ENCODE data around the gene PSMD3. TPM values are rescaled to one million over a fixed set of nuclear protein-coding genes. Genes with fewer than 3 reads are reported as not detected.
"Not testable (repeated sequence)": the region's sequence is repeated elsewhere in the genome, so short reads cannot be mapped to it uniquely, and the experiment has no call there.

Gene PSMD3
- total RNA-seq, 2 donors from 2014 or later = 152 to 164 TPM

DNA sequence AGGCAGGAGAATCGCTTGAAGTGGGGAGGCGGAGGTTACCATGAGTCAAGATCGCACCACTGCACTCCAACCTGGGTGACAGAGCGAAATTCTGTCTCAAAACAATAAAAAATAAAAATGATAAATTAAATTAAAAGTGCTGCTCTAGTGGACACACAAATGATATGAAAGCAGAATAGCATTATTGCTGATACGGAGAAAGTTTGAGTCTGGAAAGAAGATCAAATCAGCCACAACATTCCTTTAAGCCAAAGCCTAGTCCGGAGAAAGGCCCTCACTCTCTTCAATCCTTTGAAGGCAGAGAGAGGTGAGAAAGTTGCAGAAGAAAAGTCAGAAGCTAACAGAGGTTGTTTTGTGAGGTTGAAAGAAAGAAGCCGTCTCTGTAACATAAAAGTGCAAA, 19.6 kb downstream of the PSMD3 start:
- Histone ChIP-seq H3K36me3 (ENCODE audit: control insufficient read depth, insufficient read depth, low read length) (peaks cover 22% of the 10 kb centered on the region), H3K9me3 (ENCODE audit: control insufficient read depth, low read length) (no peaks in the 10 kb centered on the region), H3K27me3 (ENCODE audit: control insufficient read depth, insufficient read depth, low read length, poor library complexity, severe bottlenecking) (no peaks in the 10 kb centered on the region), H3K4me3 (ENCODE audit: low read length) (no peak overlapping the region), H3K27ac (ENCODE audit: low read depth, low read length) (no peak overlapping the region), H3K9ac (ENCODE audit: extremely low read depth, low read length, poor library complexity, severe bottlenecking) (no peak overlapping the region), H3K4me1 (ENCODE audit: control insufficient read depth, insufficient read depth, low read length) (no peaks in the 10 kb centered on the region)
- Mint-ChIP-seq H3K27me3 (ENCODE audit: insufficient read depth) (no peaks in the 10 kb centered on the region), H3K4me3 (no peak overlapping the region), H3K36me3 (ENCODE audit: low read depth) (peaks cover 23% of the 10 kb centered on the region), H3K27ac (no peak overlapping the region), H3K4me1 (no peaks in the 10 kb centered on the region), H3K9me3 (no peaks in the 10 kb centered on the region)
- no peak for DNase-seq
- TF ChIP-seq, protein P1, sequence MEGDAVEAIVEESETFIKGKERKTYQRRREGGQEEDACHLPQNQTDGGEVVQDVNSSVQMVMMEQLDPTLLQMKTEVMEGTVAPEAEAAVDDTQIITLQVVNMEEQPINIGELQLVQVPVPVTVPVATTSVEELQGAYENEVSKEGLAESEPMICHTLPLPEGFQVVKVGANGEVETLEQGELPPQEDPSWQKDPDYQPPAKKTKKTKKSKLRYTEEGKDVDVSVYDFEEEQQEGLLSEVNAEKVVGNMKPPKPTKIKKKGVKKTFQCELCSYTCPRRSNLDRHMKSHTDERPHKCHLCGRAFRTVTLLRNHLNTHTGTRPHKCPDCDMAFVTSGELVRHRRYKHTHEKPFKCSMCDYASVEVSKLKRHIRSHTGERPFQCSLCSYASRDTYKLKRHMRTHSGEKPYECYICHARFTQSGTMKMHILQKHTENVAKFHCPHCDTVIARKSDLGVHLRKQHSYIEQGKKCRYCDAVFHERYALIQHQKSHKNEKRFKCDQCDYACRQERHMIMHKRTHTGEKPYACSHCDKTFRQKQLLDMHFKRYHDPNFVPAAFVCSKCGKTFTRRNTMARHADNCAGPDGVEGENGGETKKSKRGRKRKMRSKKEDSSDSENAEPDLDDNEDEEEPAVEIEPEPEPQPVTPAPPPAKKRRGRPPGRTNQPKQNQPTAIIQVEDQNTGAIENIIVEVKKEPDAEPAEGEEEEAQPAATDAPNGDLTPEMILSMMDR (conservative IDR thresholded peaks at IDR 0.05) = no peak
- 96 to 98% methylated on average over 5 to 7 of the region's 7 CpGs for WGBS, 2 experiments (ENCODE audit: insufficient coverage in 1 of 2, insufficient read length in 1 of 2)

DNA sequence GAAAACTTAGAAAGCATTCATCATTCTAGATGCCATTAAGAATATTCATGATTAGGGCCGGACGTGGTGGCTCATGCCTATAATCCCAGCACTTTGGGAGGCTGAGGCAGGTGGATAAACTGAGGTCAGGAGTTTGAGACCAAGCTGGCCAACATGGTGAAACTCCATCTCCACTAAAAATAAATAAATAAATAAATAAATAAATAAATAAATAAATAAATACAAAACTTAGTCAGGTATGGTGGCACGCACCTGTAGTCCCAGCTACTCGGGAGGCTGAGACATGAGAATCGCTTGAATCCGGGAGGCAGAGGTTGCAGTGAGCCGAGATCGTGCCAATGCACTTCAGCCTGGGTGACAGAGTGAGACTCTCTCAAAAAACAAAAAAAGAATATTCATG, 20.7 kb downstream of the PSMD3 start:
- H3K4me1 ChIP-seq (ENCODE audit: control insufficient read depth, insufficient read depth, low read length); H3K4me3 ChIP-seq (ENCODE audit: low read length); H3K9ac ChIP-seq (ENCODE audit: extremely low read depth, low read length, poor library complexity, severe bottlenecking); H3K27me3 ChIP-seq (ENCODE audit: control insufficient read depth, insufficient read depth, low read length, poor library complexity, severe bottlenecking); H3K27ac ChIP-seq (ENCODE audit: low read depth, low read length); H3K4me1 Mint-ChIP-seq; DNase-seq; H3K9me3 Mint-ChIP-seq; H3K27ac Mint-ChIP-seq; H3K27me3 Mint-ChIP-seq (ENCODE audit: insufficient read depth); H3K4me3 Mint-ChIP-seq; H3K9me3 ChIP-seq (ENCODE audit: control insufficient read depth, low read length): not testable (repeated sequence)
- peaks cover 13% of the 10 kb centered on the region for H3K36me3 Mint-ChIP-seq (ENCODE audit: low read depth)
- peaks cover 11% of the 10 kb centered on the region for H3K36me3 ChIP-seq (ENCODE audit: control insufficient read depth, insufficient read depth, low read length)
- 90 to 93% methylated on average over 5 to 8 of the region's 8 CpGs for WGBS, 2 experiments (ENCODE audit: insufficient coverage in 1 of 2, insufficient read length in 1 of 2)

DNA sequence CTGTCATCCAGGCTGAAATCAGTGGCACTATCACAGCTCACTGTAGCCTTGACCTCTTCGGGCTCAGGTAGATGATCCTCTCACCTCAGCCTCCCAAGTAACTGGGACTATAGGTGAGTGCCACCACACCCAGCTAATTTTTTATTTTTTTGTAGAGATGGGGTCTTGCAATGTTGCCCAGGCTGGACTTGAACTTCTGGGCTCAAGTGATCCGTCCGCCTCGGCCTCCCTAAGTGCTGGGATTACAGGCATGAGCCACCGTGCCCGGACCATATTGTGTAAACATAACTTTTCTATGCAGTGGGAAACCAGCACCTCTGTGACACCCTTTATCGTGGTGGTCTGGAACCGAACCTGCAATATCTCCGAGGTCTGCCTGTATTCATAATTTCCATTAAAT, 23.5 kb downstream of the PSMD3 start:
- no peak overlapping the region for H3K27ac Mint-ChIP-seq
- no peak overlapping the region for H3K4me3 Mint-ChIP-seq
- Histone ChIP-seq H3K9ac (ENCODE audit: extremely low read depth, low read length, poor library complexity, severe bottlenecking) (no peak overlapping the region), H3K27ac (ENCODE audit: low read depth, low read length) (no peak overlapping the region), H3K36me3 (ENCODE audit: control insufficient read depth, insufficient read depth, low read length) (no peaks in the 10 kb centered on the region), H3K27me3 (ENCODE audit: control insufficient read depth, insufficient read depth, low read length, poor library complexity, severe bottlenecking) (no peaks in the 10 kb centered on the region), H3K4me1 (ENCODE audit: control insufficient read depth, insufficient read depth, low read length) (no peaks in the 10 kb centered on the region), H3K9me3 (ENCODE audit: control insufficient read depth, low read length) (no peaks in the 10 kb centered on the region), H3K4me3 (ENCODE audit: low read length) (no peak overlapping the region)
- TF ChIP-seq, protein P1 (conservative IDR thresholded peaks at IDR 0.05) = no peak
- no peaks in the 10 kb centered on the region for H3K27me3 Mint-ChIP-seq (ENCODE audit: insufficient read depth)
- 91 to 94% methylated on average over 9 of the region's 9 CpGs for WGBS, 2 experiments (ENCODE audit: insufficient coverage in 1 of 2, insufficient read length in 1 of 2)
- no peak for DNase-seq
- H3K36me3 Mint-ChIP-seq (ENCODE audit: low read depth) = no peaks in the 10 kb centered on the region
- no peaks in the 10 kb centered on the region for H3K4me1 Mint-ChIP-seq
- no peaks in the 10 kb centered on the region for H3K9me3 Mint-ChIP-seq

DNA sequence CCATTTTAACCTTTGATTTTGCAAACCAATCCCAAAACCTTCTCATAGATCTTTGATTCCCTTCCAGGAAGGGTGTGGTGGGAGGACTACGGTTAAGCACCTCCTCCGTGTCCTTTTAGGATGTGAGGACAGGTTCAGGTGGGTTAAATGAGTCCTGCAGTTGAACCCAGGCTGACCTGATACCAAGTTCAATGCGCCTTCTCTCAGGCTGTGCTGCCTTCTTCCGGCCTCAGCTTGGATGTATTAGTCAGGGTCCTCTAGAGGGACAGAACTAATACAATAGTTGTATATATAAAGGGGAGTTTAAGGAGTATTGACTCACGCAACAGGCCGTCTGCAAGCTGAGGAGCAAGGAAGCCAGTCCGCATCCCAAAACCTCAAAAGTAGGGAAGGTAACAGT, 24.1 kb downstream of the PSMD3 start:
- no peak for DNase-seq
- Mint-ChIP-seq H3K4me1 (no peaks in the 10 kb centered on the region), H3K4me3 (no peak overlapping the region), H3K27ac (no peak overlapping the region), H3K36me3 (ENCODE audit: low read depth) (no peaks in the 10 kb centered on the region), H3K27me3 (ENCODE audit: insufficient read depth) (no peaks in the 10 kb centered on the region), H3K9me3 (no peaks in the 10 kb centered on the region)
- H3K36me3 ChIP-seq (ENCODE audit: control insufficient read depth, insufficient read depth, low read length) = no peaks in the 10 kb centered on the region
- H3K4me1 ChIP-seq (ENCODE audit: control insufficient read depth, insufficient read depth, low read length) = no peaks in the 10 kb centered on the region
- 93 to 97% methylated on average over 3 to 7 of the region's 7 CpGs for WGBS, 2 experiments (ENCODE audit: insufficient coverage in 1 of 2, insufficient read length in 1 of 2)
- no peaks in the 10 kb centered on the region for H3K27me3 ChIP-seq (ENCODE audit: control insufficient read depth, insufficient read depth, low read length, poor library complexity, severe bottlenecking)
- H3K9me3 ChIP-seq (ENCODE audit: control insufficient read depth, low read length) = no peaks in the 10 kb centered on the region
- TF ChIP-seq, protein P1 (conservative IDR thresholded peaks at IDR 0.05) = no peak
- no peak overlapping the region for H3K9ac ChIP-seq (ENCODE audit: extremely low read depth, low read length, poor library complexity, severe bottlenecking)
- no peak overlapping the region for H3K27ac ChIP-seq (ENCODE audit: low read depth, low read length)
- no peak overlapping the region for H3K4me3 ChIP-seq (ENCODE audit: low read length)
